ENCODE measurements around the gene STRAP. TPM values are rescaled to one million over a fixed set of nuclear protein-coding genes. Genes with fewer than 3 reads are reported as not detected.
"Not testable (repeated sequence)": the region's sequence is repeated elsewhere in the genome, so short reads cannot be mapped to it uniquely, and the experiment has no call there.

Gene STRAP
- total RNA-seq, 1 donor from 2014 or later = 109 TPM

DNA sequence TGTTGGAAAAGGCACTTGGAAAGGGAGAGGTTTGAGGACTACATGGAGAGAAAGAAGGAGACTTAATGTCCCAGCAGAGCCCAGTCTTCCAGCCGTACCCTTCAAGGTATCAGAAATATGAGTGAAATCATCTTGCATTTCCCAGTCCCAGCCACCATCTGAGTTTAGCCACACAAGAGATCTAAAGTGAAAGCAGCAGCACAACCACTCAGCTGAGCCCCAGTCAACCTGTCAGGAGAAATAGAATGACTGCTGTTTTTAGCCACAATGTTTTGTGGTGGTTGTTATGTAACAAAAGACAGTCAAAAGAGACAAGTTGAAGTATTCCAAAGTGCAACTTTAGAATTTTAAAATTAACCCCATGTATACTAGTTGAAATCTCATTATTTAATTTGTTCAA, 56.9 kb downstream of the STRAP start:
- DNase-seq (ENCODE audit: low spot score in 2 of 2, unreplicated experiment in 2 of 2) = no peak
- Mint-ChIP-seq H3K9me3 (peaks cover 30% of the 10 kb centered on the region), H3K27me3 (ENCODE audit: low read depth) (no peaks in the 10 kb centered on the region), H3K4me3 (no peak overlapping the region), H3K4me1 (no peaks in the 10 kb centered on the region), H3K27ac (no peak overlapping the region), H3K36me3 (peaks cover 19% of the 10 kb centered on the region)
- TF ChIP-seq, protein P1, sequence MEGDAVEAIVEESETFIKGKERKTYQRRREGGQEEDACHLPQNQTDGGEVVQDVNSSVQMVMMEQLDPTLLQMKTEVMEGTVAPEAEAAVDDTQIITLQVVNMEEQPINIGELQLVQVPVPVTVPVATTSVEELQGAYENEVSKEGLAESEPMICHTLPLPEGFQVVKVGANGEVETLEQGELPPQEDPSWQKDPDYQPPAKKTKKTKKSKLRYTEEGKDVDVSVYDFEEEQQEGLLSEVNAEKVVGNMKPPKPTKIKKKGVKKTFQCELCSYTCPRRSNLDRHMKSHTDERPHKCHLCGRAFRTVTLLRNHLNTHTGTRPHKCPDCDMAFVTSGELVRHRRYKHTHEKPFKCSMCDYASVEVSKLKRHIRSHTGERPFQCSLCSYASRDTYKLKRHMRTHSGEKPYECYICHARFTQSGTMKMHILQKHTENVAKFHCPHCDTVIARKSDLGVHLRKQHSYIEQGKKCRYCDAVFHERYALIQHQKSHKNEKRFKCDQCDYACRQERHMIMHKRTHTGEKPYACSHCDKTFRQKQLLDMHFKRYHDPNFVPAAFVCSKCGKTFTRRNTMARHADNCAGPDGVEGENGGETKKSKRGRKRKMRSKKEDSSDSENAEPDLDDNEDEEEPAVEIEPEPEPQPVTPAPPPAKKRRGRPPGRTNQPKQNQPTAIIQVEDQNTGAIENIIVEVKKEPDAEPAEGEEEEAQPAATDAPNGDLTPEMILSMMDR (IDR thresholded peaks at IDR 0.05; ENCODE audit: unreplicated experiment) = no peak

DNA sequence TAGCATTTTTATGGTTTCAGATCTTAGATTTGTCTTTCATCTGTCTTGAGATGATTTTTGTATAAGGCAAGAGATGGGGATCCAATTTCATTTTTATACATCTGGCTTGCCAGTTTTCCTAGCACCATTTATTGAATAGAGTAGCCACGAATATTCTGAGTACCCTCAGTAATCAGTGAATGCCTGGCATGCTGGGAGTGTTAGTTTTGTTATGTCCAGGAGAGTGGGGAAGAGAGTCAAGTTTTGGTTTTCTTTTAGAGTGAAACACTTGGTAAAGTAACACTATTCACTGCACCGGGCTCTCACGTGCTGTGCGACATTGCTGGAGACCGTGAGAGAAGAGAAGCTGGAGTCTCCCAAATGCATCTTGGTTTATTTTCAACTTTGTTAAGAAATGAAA, 60.3 kb downstream of the STRAP start:
- H3K27ac Mint-ChIP-seq = no peak overlapping the region

DNA sequence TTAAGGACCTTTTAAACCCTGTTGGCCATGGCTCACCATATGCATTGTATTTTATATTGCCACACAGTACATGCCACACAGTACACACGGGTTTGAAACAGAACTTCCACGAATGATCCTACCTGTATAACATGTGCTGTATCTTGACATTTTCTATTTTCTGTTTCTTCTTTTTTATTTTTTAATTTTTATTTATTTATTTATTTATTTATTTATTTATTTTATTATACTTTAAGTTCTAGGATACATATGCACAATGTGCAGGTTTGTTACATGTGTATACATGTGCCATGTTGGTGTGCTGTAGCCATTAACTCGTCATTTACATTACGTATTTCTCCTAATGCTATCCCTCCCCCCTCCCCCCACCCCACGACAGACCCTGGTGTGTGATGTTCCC, 61.3 kb downstream of the STRAP start:
- not testable (repeated sequence) for DNase-seq (ENCODE audit: low spot score in 2 of 2, unreplicated experiment in 2 of 2); H3K27me3 Mint-ChIP-seq (ENCODE audit: low read depth); H3K4me1 Mint-ChIP-seq; H3K4me3 Mint-ChIP-seq; H3K27ac Mint-ChIP-seq
- peaks cover 41% of the 10 kb centered on the region for H3K9me3 Mint-ChIP-seq
- H3K36me3 Mint-ChIP-seq = peaks cover 34% of the 10 kb centered on the region

More for the DNA sequence above, 60.3 kb downstream of the STRAP start:
- peaks cover 37% of the 10 kb centered on the region for H3K9me3 Mint-ChIP-seq
- H3K36me3 Mint-ChIP-seq = peaks cover 27% of the 10 kb centered on the region
- TF ChIP-seq, protein P1 (IDR thresholded peaks at IDR 0.05; ENCODE audit: unreplicated experiment) = no peak
- no peaks in the 10 kb centered on the region for H3K4me1 Mint-ChIP-seq
- no peak for DNase-seq (ENCODE audit: low spot score in 2 of 2, unreplicated experiment in 2 of 2)
- no peak overlapping the region for H3K4me3 Mint-ChIP-seq
- no peaks in the 10 kb centered on the region for H3K27me3 Mint-ChIP-seq (ENCODE audit: low read depth)

DNA sequence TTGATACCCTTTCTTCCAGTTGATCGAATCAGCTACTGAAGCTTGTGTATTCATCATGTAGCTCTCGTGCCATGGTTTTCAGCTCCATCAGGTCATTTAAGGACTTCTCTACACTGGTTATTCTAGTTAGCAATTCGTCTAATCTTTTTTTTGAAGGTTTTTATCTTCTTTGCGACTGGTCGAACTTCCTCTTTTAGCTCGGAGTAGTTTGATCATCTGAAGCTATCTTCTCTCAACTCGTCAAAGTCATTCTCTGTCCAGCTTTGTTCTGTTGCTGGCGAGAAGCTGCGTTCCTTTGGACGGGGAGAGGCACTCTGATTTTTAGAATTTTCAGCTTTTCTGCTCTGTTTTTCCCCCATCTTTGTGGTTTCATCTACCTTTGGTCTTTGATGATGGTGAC, 66.3 kb downstream of the STRAP start:
- Mint-ChIP-seq H3K36me3 (peaks cover 22% of the 10 kb centered on the region), H3K9me3 (peaks cover 22% of the 10 kb centered on the region)
- not testable (repeated sequence) for H3K4me3 Mint-ChIP-seq; H3K27ac Mint-ChIP-seq; DNase-seq (ENCODE audit: low spot score in 2 of 2, unreplicated experiment in 2 of 2); H3K4me1 Mint-ChIP-seq; H3K27me3 Mint-ChIP-seq (ENCODE audit: low read depth)

Other genes with a start within 250 kb of the STRAP start
- 19.1 to 24.8 TPM (median 21.5 TPM) in 3 replicates for gene EPS8, start 93.0 kb upstream of the STRAP start, total RNA-seq
- gene DERA, start 28.9 kb downstream of the STRAP start, total RNA-seq = 17.8 to 20.9 TPM (median 18.4 TPM) in 3 replicates

All from mesothelial cell of epicardium (in vitro differentiated cells).